GDM1 (cell line): ENCODE results near the gene SHISA6.
"Not testable (repeated sequence)": the region's sequence is repeated elsewhere in the genome, so short reads cannot be mapped to it uniquely, and the experiment has no call there.

Experiments used
- DNase-seq: peaks from one replicate; lab custom pipeline; 2025; lab: John Stamatoyannopoulos, UW

SHISA6 gene

GRCh38 chr17:11303773-11304394, 62.9 kb downstream of the SHISA6 start:
- DNase-seq = no peak

GRCh38 chr17:11304568-11304967, 63.6 kb downstream of the SHISA6 start:
- no peak for DNase-seq

GRCh38 chr17:11305524-11305923, 64.5 kb downstream of the SHISA6 start:
- DNase-seq = no peak

- DNase-seq = no peak
These were observed 67.5 kb downstream of the SHISA6 start for GRCh38 chr17:11308531-11308930.

- DNase-seq = no peak
These were observed 68.0 kb downstream of the SHISA6 start for GRCh38 chr17:11309033-11309432.

GRCh38 chr17:11309850-11310249, 68.8 kb downstream of the SHISA6 start:
- no peak for DNase-seq

GRCh38 chr17:11316451-11316850, 75.4 kb downstream of the SHISA6 start:
- DNase-seq = not testable (repeated sequence)

GRCh38 chr17:11318207-11318606, 77.2 kb downstream of the SHISA6 start:
- DNase-seq = no peak

GRCh38 chr17:11319894-11320293, 78.9 kb downstream of the SHISA6 start:
- DNase-seq = no peak

- no peak for DNase-seq
These were observed 83.0 kb downstream of the SHISA6 start for GRCh38 chr17:11324021-11324420.

- no peak for DNase-seq
These were observed 83.9 kb downstream of the SHISA6 start for GRCh38 chr17:11324846-11325420.

GRCh38 chr17:11326492-11326891, 85.5 kb downstream of the SHISA6 start:
- DNase-seq = no peak

- DNase-seq = no peak
These were observed 87.8 kb downstream of the SHISA6 start for GRCh38 chr17:11328770-11329169.

- no peak for DNase-seq
These were observed 89.0 kb downstream of the SHISA6 start for GRCh38 chr17:11330006-11330405.

- DNase-seq = no peak
These were observed 89.8 kb downstream of the SHISA6 start for GRCh38 chr17:11330826-11331225.

- DNase-seq = no peak
These were observed 90.8 kb downstream of the SHISA6 start for GRCh38 chr17:11331547-11332513.

- DNase-seq = no peak
These were observed 91.7 kb downstream of the SHISA6 start for GRCh38 chr17:11332706-11333105.

GRCh38 chr17:11334493-11334892, 93.5 kb downstream of the SHISA6 start:
- no peak for DNase-seq

GRCh38 chr17:11336290-11336689, 95.3 kb downstream of the SHISA6 start:
- no peak for DNase-seq

GRCh38 chr17:11340803-11341202, 99.8 kb downstream of the SHISA6 start:
- no peak for DNase-seq

- no peak for DNase-seq
These were observed 101.1 kb downstream of the SHISA6 start for GRCh38 chr17:11342138-11342537.

- DNase-seq = no peak
These were observed 108.1 kb downstream of the SHISA6 start for GRCh38 chr17:11349106-11349505.

- DNase-seq = no peak
These were observed 110.5 kb downstream of the SHISA6 start for GRCh38 chr17:11351479-11351878.
